Osteocyte (in vitro differentiated cells): ENCODE results near the gene WDR81. TPM values are rescaled to one million over a fixed set of nuclear protein-coding genes. Genes with fewer than 3 reads are reported as not detected.

Experiments
- DNase-seq: peaks from one replicate; pipeline ENCODE4 v3.0.0; 2021; ENCODE audit warnings: mixed read lengths; ENCODE audit not compliant: unreplicated experiment; ENCODE audit errors: extremely low spot score
- H3K27ac Mint-ChIP-seq: one replicate; pipeline ENCODE4 v1.8.0; 2021; ENCODE audit warnings: mild to moderate bottlenecking, mixed read lengths; ENCODE audit not compliant: unreplicated experiment
- H3K27me3 Mint-ChIP-seq: one replicate; pipeline ENCODE4 v1.8.0; 2021; ENCODE audit warnings: mixed read lengths; ENCODE audit not compliant: unreplicated experiment
- H3K36me3 Mint-ChIP-seq: one replicate; pipeline ENCODE4 v1.8.0; 2021; ENCODE audit warnings: mixed read lengths; ENCODE audit not compliant: unreplicated experiment
- H3K4me1 Mint-ChIP-seq: one replicate; pipeline ENCODE4 v1.8.0; 2021; ENCODE audit warnings: mixed read lengths; ENCODE audit not compliant: unreplicated experiment
- H3K4me3 Mint-ChIP-seq: one replicate; pipeline ENCODE4 v1.8.0; 2021; ENCODE audit warnings: mild to moderate bottlenecking, moderate library complexity, mixed read lengths; ENCODE audit not compliant: unreplicated experiment
- H3K9me3 Mint-ChIP-seq: one replicate; pipeline ENCODE4 v1.8.0; 2021; ENCODE audit warnings: mixed read lengths; ENCODE audit not compliant: unreplicated experiment
- CTCF ChIP-seq: fragments of 200-600 bp; sonication (generic); IDR thresholded peaks from 2 replicates; pipeline ENCODE4 v1.5.0; 2021; ENCODE audit warnings: antibody characterized with exemption, mild to moderate bottlenecking, moderate library complexity
- total RNA-seq: library from RNA; stranded (reverse); gene quantifications from 2 replicates; pipeline ENCODE4 v1.2.1, GENCODE V29; 2021

Gene WDR81
- total RNA-seq, 1 donor from 2014 or later = 33.3 TPM

GRCh38 chr17:1729966-1730325, 5.4 kb downstream of the WDR81 start:
- H3K4me3 Mint-ChIP-seq = no peak overlapping the region
- no peaks in the 10 kb centered on the region for H3K27me3 Mint-ChIP-seq
- TF ChIP-seq CTCF = no peak
- no peak overlapping the region for H3K27ac Mint-ChIP-seq
- DNase-seq = no peak
- H3K36me3 Mint-ChIP-seq = peaks cover 8% of the 10 kb centered on the region
- H3K4me1 Mint-ChIP-seq = peaks cover 17% of the 10 kb centered on the region
- no peaks in the 10 kb centered on the region for H3K9me3 Mint-ChIP-seq

- no peak for TF ChIP-seq CTCF
- H3K4me1 Mint-ChIP-seq = peaks cover 14% of the 10 kb centered on the region
- H3K27me3 Mint-ChIP-seq = no peaks in the 10 kb centered on the region
- DNase-seq = peak; percentile 83
- H3K9me3 Mint-ChIP-seq = no peaks in the 10 kb centered on the region
- H3K36me3 Mint-ChIP-seq = peaks cover 8% of the 10 kb centered on the region
- no peak overlapping the region for H3K27ac Mint-ChIP-seq
- H3K4me3 Mint-ChIP-seq = no peak overlapping the region
Observed at GRCh38 chr17:1730326-1731193, 6.1 kb downstream of the WDR81 start.

- no peak overlapping the region for H3K27ac Mint-ChIP-seq
Observed at GRCh38 chr17:1731194-1731506, 6.6 kb downstream of the WDR81 start.

GRCh38 chr17:1732241-1732832, 7.8 kb downstream of the WDR81 start:
- Mint-ChIP-seq H3K27ac (no peak overlapping the region), H3K27me3 (no peaks in the 10 kb centered on the region), H3K36me3 (peaks cover 12% of the 10 kb centered on the region), H3K9me3 (no peaks in the 10 kb centered on the region), H3K4me3 (no peak overlapping the region), H3K4me1 (peaks cover 25% of the 10 kb centered on the region)
- TF ChIP-seq CTCF = no peak
- DNase-seq = no peak

More at GRCh38 chr17:1731194-1731506, 6.6 kb downstream of the WDR81 start:
- Mint-ChIP-seq H3K9me3 (no peaks in the 10 kb centered on the region), H3K4me1 (peaks cover 17% of the 10 kb centered on the region), H3K36me3 (peaks cover 8% of the 10 kb centered on the region), H3K4me3 (no peak overlapping the region), H3K27me3 (no peaks in the 10 kb centered on the region)
- TF ChIP-seq CTCF = no peak
- peak; percentile 79 for DNase-seq

GRCh38 chr17:1732833-1733321, 8.4 kb downstream of the WDR81 start:
- Mint-ChIP-seq H3K27me3 (no peaks in the 10 kb centered on the region), H3K9me3 (no peaks in the 10 kb centered on the region), H3K4me3 (no peak overlapping the region), H3K4me1 (peaks cover 25% of the 10 kb centered on the region), H3K36me3 (peaks cover 17% of the 10 kb centered on the region), H3K27ac (no peak overlapping the region)
- no peak for DNase-seq
- TF ChIP-seq CTCF = no peak
